ENCODE measurements around the gene SPTLC1.

- TF ChIP-seq CTCF (IDR thresholded peaks at IDR 0.05) = no peak
- peak; percentile 44 for TF ChIP-seq EP300 (IDR thresholded peaks at IDR 0.05)
- peak; percentile 57 to 76 for TF ChIP-seq POLR2AphosphoS5 (IDR thresholded peaks at IDR 0.05)
These were observed 17.2 kb downstream of the SPTLC1 start for GRCh38 chr9:92097997-92098482.
